Dermis microvascular lymphatic vessel endothelial cell (primary cell): Measurements from ENCODE around the gene MMP23B. TPM values are rescaled to one million over a fixed set of nuclear protein-coding genes. Genes with fewer than 3 reads are reported as not detected.
"Not testable (repeated sequence)": the region's sequence is repeated elsewhere in the genome, so short reads cannot be mapped to it uniquely, and the experiment has no call there.

Experiments
- DNase-seq, 2 donors: peaks; one replicate each; pipeline versions ENCODE4 v3.0.0 to v3.0.0-alpha.2; 2010; ENCODE audit warnings: low read depth in 2 of 2
- total RNA-seq: library from RNA; depleted of rRNA; stranded (reverse); fragments of >200 nt; gene quantifications from 2 replicates; pipeline ENCODE4 v1.2.1, GENCODE V29; 2014

The MMP23B gene
- total RNA-seq, 1 donor from 2014 or later, result not detected

- DNase-seq, result no peak
Observed at GRCh38 chr1:1630965-1631781, 800 bp upstream of the MMP23B start.

- DNase-seq, result not testable (repeated sequence)
Observed at GRCh38 chr1:1633409-1633808, 1.4 kb downstream of the MMP23B start.

GRCh38 chr1:1634613-1635012 is 2.6 kb downstream of the MMP23B start:
- DNase-seq, result not testable (repeated sequence)

DNA sequence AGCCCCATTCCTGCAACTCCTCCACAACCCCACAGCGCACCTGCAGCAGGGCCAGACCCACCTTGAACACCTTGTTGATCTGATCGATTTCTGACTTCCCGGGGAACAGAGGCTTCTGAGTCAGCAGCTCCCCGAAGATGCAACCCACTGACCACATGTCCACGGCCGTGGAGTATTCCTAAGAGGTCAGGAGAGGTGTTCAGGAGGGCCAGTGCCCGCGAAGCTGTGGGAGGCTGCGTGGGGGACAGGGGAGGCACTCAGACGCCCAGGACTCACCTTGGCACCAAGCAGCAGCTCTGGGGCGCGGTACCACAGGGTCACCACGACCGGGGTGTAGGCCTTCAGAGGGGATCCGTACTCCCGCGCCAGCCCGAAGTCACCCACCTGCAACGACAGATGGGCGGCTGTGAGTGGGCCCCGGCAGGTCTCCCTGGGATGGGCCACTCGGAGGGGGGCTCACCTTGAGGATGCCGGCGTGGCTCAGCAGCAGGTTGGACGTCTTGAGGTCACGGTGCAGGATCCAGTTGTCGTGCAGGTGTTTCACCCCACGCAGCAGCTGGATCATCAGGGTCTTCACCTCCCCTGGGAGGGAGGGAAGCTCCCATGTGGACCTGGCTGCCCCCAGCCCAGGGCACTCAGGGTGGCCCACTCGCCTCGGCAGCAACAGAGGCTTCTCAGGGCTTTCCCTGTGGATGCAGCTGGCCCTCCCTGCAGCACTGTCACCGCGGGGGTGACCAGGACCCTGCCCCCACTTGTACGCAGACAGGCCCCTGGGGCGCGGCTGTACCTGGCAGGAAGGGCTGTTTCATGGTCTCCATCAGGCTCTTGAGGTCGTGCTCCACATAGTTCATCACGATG is 4.9 kb downstream of the MMP23B start:
- not testable (repeated sequence) for DNase-seq

DNA sequence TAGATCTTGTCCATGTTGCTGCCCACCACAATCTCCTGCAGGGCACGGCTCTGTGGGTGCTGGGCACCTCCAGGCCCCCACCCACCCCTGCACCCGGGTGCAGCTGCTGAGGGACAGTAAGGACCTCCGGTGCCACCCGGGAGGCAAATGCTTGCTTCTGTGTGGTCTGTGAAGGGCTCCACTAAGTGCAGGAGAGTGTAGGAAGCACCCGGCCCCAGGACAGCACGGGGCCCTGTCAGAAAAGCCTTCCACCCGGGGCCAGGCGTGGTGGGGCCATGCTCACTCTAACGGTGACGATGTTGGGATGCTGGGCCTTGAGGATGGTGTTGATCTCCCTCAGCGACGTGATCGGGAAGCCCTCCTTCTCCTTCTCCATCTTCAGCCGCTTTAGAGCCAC is 5.5 kb downstream of the MMP23B start:
- not testable (repeated sequence) for DNase-seq

DNA sequence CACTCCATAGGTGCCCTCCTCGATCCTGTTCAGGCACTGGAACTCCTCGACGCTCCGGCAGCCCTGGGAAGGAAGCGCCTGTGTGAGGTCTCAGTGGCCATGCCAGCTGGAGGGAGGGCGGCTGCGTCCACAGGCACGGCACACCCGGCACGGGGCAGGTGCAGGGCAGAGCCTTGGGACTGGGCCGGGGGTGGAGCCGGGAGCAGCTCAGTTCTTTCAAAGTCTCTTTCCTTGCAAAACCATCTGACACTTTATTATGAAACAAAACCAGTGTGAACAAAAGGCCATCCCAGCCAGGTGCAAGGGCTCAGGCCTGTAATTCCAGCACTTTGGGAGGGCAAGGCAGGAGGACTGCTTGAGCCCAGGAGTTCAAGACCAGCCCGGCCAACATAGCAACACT is 6.6 kb downstream of the MMP23B start:
- DNase-seq, result not testable (repeated sequence)

DNA sequence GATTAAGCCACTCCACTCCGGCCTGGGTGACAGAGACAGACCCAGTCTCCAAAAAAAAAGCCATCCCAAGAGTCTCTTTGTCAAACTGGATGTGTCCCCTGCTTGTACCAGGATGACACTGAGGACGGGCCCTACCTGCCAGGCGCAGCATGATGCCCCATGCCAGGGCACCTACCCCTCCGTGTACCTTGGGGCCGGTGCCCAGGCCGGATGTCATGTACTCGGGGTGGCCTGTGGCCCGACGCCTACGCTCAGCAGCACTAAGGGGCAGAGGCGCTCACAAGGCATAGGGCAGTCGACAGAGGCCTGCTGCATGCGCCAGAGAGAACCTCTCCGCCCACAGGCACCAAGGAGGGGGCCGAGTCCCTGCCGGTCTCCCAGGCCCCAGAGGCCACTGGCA is 7.4 kb downstream of the MMP23B start:
- not testable (repeated sequence) for DNase-seq

GRCh38 chr1:1640081-1640480 is 8.1 kb downstream of the MMP23B start:
- not testable (repeated sequence) for DNase-seq

DNA sequence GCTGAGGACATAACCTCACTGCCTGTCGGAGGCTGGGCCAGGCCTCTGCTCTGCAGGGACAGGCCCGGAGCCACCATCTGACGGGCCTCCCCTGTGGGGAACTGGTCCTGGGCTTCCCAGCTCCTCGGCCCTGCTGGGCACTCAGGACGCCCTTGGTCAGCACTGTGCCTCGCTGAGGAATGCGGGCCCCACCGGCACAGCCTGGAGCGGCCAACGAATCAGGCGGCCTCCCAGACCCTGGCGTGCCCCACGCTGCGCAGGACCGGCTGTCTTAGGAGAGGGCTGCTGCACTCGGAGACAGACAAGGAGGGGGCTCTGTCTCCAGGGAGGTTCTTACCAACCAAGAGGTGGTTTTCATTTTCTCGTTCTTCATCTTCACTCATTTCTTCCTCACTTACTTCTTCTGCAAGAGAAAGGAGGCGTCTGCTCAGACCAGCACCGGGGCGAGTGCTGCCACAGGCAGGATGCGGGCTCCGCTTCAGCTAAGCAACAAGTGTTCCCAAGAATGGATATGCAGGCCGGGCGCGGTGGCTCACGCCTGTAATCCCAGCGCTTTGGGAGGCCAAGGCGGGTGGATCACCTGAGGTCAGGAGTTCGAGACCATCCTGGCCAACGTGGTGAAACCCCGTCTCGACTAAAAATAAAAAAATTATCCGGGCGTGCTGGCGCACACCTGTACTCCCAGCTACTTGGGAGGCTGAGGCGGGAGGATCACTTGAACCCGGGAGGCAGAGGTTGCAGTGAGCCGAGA is 8.9 kb downstream of the MMP23B start:
- not testable (repeated sequence) for DNase-seq

DNA sequence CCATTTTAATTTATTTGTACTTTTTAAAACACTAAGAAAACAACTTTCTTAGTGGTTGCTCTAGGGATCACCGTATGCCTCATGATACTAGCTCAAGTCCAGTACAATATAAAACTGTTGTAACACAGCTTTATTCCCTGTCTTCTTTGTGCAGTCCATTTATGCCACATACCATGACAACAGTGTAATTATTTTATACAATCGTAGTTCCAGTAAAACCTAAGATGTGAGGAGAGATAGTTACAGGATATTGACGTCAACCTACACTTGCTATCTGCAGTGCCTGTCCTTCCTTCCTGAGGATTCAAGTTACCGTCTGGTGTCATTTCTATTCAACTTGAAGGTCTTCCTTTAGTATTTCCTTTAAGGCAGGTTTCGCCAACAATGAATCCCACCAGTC is 14.4 kb downstream of the MMP23B start:
- peak in 1 of 2 donors; percentile 52 for DNase-seq

DNA sequence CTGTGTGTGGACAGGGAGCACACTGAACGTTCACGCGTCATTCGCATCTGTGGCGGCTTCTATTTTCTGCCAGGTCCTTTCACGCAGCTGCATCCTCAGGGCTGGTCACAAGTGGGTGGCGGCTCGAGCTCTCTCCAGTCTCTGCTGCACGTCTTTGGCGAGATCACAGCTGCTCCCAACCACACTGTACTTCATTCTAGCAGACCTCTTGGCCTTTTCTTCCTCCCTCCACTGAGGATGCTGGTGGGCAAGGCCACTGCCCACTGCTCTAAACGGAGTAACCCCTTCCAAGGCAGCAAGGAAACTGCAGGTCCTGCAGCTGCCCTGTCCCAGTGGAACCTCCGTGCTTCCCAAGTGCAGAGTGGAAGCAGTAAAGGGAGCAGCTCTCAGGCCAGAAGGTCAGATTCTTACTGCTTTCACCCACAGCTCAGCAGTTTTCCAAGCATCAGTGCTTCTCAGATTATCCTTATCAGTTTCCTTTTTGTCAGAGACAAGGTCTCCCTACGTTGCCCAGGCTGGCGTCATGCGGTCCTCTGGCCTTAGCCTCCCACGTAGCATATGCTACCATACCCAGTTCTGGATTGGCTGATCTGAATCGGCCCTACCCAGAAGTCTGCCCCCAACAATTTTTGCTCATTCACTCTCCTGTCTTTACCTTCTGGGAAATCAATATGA is 15.7 kb downstream of the MMP23B start:
- DNase-seq, result not testable (repeated sequence)

DNA sequence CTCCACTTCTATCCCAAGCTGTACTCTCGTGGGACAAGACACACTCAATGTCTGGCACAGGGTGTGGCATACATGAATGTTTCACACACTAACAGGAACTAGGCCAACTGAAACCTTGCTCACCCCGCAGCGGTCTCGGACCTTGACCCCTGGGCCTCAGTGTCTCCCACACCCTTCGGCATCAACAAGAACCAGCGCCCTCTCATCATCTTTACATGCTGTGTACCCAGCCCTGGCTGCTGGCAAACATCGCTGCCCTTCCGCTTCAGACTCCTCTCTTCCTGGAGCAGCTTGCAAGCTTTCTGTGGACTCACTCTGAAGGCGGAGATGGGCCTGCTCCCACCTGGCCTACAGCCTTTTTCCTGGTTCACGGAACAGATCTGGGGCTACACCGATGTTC is 16.3 kb downstream of the MMP23B start:
- not testable (repeated sequence) for DNase-seq

GRCh38 chr1:1658583-1659549 is 26.9 kb downstream of the MMP23B start, which contains the start of gene CDK11B:
Gene CDK11B, minus strand, starts transcription at chr1:1659004. Its CDS starts 1,519 bp downstream, at chr1:1657485.
- DNase-seq, result peak; percentile 90 to 94

- not testable (repeated sequence) for DNase-seq
Observed at GRCh38 chr1:1662392-1662791, 30.4 kb downstream of the MMP23B start.

DNA sequence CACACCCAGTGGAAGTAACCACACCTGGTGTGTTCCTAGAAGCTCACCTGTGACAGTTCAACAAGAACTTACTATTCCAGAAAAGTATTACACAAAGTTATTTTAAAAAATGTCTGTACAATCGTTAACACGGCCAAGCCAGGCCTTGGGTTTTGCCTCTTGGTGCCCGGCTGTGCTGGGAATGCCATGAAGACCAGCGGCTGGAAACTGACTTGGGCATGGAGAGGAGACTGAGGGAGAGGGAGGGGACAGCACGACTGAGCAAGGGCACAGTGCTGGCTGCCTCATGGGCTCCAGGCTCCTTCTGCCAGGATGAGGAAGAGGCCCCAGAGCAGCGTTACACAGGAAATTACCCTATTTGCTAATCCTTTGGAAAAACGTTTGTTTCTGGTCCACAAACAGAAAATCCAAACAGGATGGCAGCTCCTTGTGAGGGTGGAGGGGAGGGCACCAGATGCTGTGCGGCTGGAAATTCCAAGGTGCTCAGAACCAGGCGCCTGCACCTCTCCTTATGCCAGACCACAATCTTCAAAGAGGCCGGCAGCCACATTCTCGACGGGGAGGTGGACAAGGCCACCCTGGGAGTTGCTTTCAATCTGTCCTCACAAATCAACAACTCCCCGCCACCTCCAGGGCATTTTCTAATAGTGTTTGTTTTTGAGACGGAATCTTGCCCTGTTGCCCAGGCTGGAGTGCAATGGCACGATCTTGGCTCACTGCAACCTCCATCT is 31.0 kb downstream of the MMP23B start:
- not testable (repeated sequence) for DNase-seq

- not testable (repeated sequence) for DNase-seq
Observed at GRCh38 chr1:1664318-1664717, 32.3 kb downstream of the MMP23B start.

- DNase-seq, result no peak
Observed at GRCh38 chr1:1664941-1665814, 33.2 kb downstream of the MMP23B start.

DNA sequence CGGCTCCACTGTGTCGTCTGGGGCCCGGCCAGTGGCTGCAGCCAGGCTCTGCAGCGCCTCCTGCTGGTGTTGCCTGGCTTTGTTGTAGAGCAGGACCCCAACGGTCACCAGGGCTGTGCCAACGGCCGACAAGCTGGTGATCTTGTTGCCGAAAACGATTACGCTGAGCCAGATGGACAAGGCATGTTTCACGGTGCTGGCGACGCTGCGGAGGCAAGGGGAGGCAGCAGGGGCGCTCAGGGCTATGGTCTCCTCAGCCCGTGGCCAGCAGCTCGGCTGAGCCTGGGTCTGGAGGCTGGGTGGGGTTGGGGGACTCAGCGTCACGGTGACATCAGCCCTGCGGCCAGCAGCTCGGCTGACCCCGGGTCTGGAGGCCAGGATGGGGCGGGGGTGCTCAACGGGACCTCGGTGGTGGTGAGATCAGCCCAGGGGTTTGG is 33.9 kb downstream of the MMP23B start:
- DNase-seq, result no peak
